Type B pancreatic cell (in vitro differentiated cells): Measurements from ENCODE around the gene TEX9. TPM values are rescaled to one million over a fixed set of nuclear protein-coding genes. Genes with fewer than 3 reads are reported as not detected.
"Not testable (repeated sequence)": the region's sequence is repeated elsewhere in the genome, so short reads cannot be mapped to it uniquely, and the experiment has no call there.

Experiments used
- DNase-seq: peaks from one replicate; pipeline ENCODE4 v3.0.0; 2021; ENCODE audit warnings: mixed read lengths; ENCODE audit not compliant: unreplicated experiment; ENCODE audit errors: extremely low spot score
- H3K27ac Mint-ChIP-seq: 2 replicates; pipeline ENCODE4 v1.8.0; 2021; ENCODE audit warnings: mild to moderate bottlenecking, mixed read lengths
- H3K27me3 Mint-ChIP-seq: 2 replicates; pipeline ENCODE4 v1.8.0; 2021; ENCODE audit warnings: mixed read lengths
- H3K36me3 Mint-ChIP-seq: 2 replicates; pipeline ENCODE4 v1.8.0; 2021; ENCODE audit warnings: mixed read lengths
- H3K4me1 Mint-ChIP-seq: one replicate; pipeline ENCODE4 v1.8.0; 2021; ENCODE audit warnings: mixed read lengths; ENCODE audit not compliant: unreplicated experiment
- H3K4me3 Mint-ChIP-seq: 2 replicates; pipeline ENCODE4 v1.8.0; 2021; ENCODE audit warnings: mild to moderate bottlenecking, mixed read lengths
- H3K9me3 Mint-ChIP-seq: 2 replicates; pipeline ENCODE4 v1.8.0; 2021; ENCODE audit warnings: mixed read lengths
- CTCF ChIP-seq: fragments of 200-600 bp; sonication (generic); conservative IDR thresholded peaks from 2 replicates; pipeline ENCODE4 v1.5.0; 2021; ENCODE audit warnings: antibody characterized with exemption, mild to moderate bottlenecking
- total RNA-seq: library from RNA; stranded (reverse); gene quantifications from 2 replicates; pipeline ENCODE4 v1.2.1, GENCODE V29; 2021; ENCODE audit warnings: low replicate concordance

TEX9 gene
- total RNA-seq, 1 donor from 2014 or later: 23.7 TPM

DNA sequence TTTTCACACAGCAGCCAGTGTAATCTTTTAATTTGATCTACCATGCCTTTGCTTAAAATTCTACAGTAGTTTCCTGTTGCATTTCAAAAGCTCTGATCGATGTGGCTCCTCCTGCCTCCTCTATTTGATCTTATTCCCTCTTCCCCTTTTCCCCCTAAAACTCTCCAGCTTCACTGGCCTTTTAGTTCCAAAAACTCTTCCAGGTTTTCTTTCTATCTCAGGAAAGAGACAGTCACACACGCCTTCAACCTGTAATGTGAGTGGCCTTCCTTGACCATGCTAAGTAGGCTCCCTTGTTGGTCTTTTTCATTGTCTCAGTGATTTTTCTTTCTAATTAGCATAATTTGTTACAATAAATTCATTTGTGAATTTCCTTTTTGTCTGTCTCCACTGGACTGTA, 985 bp downstream of the TEX9 start:
- peaks cover 5% of the 10 kb centered on the region for H3K9me3 Mint-ChIP-seq

GRCh38 chr15:56367156-56367555, 1.9 kb downstream of the TEX9 start:
- Mint-ChIP-seq H3K9me3 (peaks cover 5% of the 10 kb centered on the region), H3K4me1 (peaks cover 24% of the 10 kb centered on the region), H3K36me3 (no peaks in the 10 kb centered on the region), H3K4me3 (peak overlapping the region; percentile 75), H3K27me3 (no peaks in the 10 kb centered on the region), H3K27ac (no peak overlapping the region)
- no peak for DNase-seq
- TF ChIP-seq CTCF: no peak

More for the DNA sequence above, 985 bp downstream of the TEX9 start:
- Mint-ChIP-seq H3K4me1 (peaks cover 24% of the 10 kb centered on the region), H3K27ac (peak overlapping the region; percentile 82), H3K36me3 (no peaks in the 10 kb centered on the region), H3K27me3 (no peaks in the 10 kb centered on the region), H3K4me3 (peak overlapping the region; percentile 93)
- TF ChIP-seq CTCF: no peak
- no peak for DNase-seq

DNA sequence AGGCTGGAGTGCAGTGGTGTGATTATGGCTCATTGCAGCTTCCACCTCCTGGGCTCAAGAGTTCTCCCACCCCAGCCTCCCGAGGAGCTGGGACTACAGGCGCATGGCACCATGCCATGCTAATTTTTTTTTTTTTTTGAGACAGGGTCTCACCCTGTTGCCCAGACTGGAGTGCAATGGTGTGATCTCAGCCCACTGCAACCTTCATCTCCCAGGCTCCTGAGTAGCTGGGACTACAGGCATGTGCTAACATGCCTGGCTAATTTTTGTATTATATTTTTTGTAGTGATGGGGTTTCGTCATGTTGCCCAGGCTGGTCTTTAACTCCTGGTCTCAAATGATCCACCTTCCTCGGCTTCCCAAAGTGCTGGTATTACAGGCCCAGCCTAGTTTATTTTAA, 4.0 kb downstream of the TEX9 start:
- no peaks in the 10 kb centered on the region for H3K36me3 Mint-ChIP-seq

DNA sequence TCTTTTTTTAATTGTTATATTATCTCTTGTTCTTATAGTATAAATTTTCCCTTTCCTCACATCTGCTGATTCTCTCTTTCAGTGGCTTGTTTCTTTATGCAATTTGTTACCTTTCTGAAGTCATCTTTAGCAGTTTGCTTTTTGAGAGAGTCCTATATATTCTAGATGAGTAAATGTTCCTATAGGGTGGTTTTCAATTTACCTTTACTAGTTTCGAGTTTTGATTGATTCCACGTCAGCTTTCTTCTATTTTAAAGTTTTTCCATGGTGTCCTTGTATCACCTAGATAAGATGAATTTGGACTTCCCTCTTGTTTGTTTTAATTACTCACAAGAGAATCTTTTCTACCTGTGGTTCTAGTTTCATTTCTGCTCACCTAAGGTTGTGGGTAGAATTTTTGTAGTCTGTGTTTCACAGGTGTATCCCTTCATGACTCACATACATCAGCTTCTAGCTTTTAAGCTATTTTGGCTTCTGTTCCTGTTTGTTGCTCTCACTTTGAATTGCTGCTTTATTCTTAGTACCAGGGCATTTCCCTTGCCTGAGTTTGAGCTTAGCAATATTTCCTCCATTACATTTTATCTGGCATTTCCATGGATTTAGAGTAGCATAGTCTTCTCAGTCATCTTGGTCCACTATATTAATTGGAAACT, 6.4 kb downstream of the TEX9 start:
- H3K27me3 Mint-ChIP-seq: no peaks in the 10 kb centered on the region
- no peak for TF ChIP-seq CTCF
- peaks cover 5% of the 10 kb centered on the region for H3K9me3 Mint-ChIP-seq
- no peak for DNase-seq
- H3K4me3 Mint-ChIP-seq: no peak overlapping the region
- H3K4me1 Mint-ChIP-seq: peaks cover 16% of the 10 kb centered on the region
- peaks cover 7% of the 10 kb centered on the region for H3K36me3 Mint-ChIP-seq
- peak overlapping the region; percentile 57 for H3K27ac Mint-ChIP-seq

More for the DNA sequence above, 4.0 kb downstream of the TEX9 start:
- Mint-ChIP-seq H3K4me3 (peak overlapping the region; percentile 24), H3K27ac (no peak overlapping the region), H3K9me3 (no peaks in the 10 kb centered on the region), H3K4me1 (peaks cover 24% of the 10 kb centered on the region), H3K27me3 (no peaks in the 10 kb centered on the region)
- no peak for DNase-seq
- TF ChIP-seq CTCF: no peak

- not testable (repeated sequence) for H3K27me3 Mint-ChIP-seq, H3K4me1 Mint-ChIP-seq, DNase-seq, H3K4me3 Mint-ChIP-seq, H3K27ac Mint-ChIP-seq
- Mint-ChIP-seq H3K9me3 (peaks cover 10% of the 10 kb centered on the region), H3K36me3 (peaks cover 27% of the 10 kb centered on the region)
These were observed 9.5 kb downstream of the TEX9 start for GRCh38 chr15:56374693-56375092.

DNA sequence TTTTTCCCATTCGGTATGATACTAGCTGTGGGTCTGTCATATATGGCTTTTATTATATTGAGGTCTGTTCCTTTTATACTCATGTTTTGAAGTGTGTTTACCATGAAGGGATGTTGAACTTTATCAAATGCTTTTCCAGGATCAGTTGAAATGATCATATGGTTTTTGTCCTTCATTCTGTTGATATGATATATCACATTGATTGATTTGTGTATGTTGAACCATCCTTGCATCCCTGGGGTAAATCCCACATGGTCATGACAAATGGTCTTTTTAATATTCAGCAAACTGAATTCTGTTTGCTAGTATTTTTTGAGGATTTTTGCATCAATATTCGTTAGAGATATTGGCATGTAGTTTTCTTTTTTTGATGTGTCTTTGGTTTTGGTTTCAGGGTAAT, 12.6 kb downstream of the TEX9 start:
- H3K4me3 Mint-ChIP-seq, DNase-seq, H3K27me3 Mint-ChIP-seq, H3K4me1 Mint-ChIP-seq, H3K27ac Mint-ChIP-seq: not testable (repeated sequence)
- H3K36me3 Mint-ChIP-seq: peaks cover 33% of the 10 kb centered on the region
- peaks cover 10% of the 10 kb centered on the region for H3K9me3 Mint-ChIP-seq
